Neuron (in vitro differentiated cells): ENCODE data around the gene NWD2.
"Not testable (repeated sequence)": the region's sequence is repeated elsewhere in the genome, so short reads cannot be mapped to it uniquely, and the experiment has no call there.

Source experiments
- H2AFZ ChIP-seq: one replicate; pipeline ENCODE4 v1.6.1; 2013; ENCODE audit warnings: low read depth, mild to moderate bottlenecking, inconsistent platforms, low read length, moderate library complexity
- H3K27me3 ChIP-seq: one replicate; pipeline ENCODE4 v1.6.1; 2013; ENCODE audit warnings: low read length; ENCODE audit not compliant: insufficient read depth
- H3K36me3 ChIP-seq: one replicate; pipeline ENCODE4 v1.6.1; 2013; ENCODE audit warnings: low read length; ENCODE audit not compliant: insufficient read depth
- H3K4me1 ChIP-seq: one replicate; pipeline ENCODE4 v1.6.1; 2013; ENCODE audit warnings: low read length; ENCODE audit not compliant: insufficient read depth
- H3K4me3 ChIP-seq: 2 replicates; pipeline ENCODE4 v1.5.1; 2013; ENCODE audit warnings: mild to moderate bottlenecking, low read length, moderate library complexity
- H3K9me3 ChIP-seq: one replicate; pipeline ENCODE4 v1.6.1; 2013; ENCODE audit warnings: low read length

NWD2 gene

GRCh38 chr4:37389366-37389765 lies 144.8 kb downstream of the NWD2 start:
- H3K27me3 ChIP-seq, result no peaks in the 10 kb centered on the region
- H3K4me1 ChIP-seq, result peaks cover 6% of the 10 kb centered on the region
- H2AFZ ChIP-seq, result no peak overlapping the region
- no peaks in the 10 kb centered on the region for H3K9me3 ChIP-seq
- H3K4me3 ChIP-seq, result no peak overlapping the region
- H3K36me3 ChIP-seq, result no peaks in the 10 kb centered on the region

- H3K36me3 ChIP-seq, result no peaks in the 10 kb centered on the region
- no peak overlapping the region for H2AFZ ChIP-seq
- peaks cover 6% of the 10 kb centered on the region for H3K4me1 ChIP-seq
- no peaks in the 10 kb centered on the region for H3K27me3 ChIP-seq
- H3K4me3 ChIP-seq, result no peak overlapping the region
- no peaks in the 10 kb centered on the region for H3K9me3 ChIP-seq
Observed at GRCh38 chr4:37389967-37390580, 145.5 kb downstream of the NWD2 start.

GRCh38 chr4:37392521-37393255 lies 148.1 kb downstream of the NWD2 start:
- H3K9me3 ChIP-seq, result no peaks in the 10 kb centered on the region
- H3K36me3 ChIP-seq, result no peaks in the 10 kb centered on the region
- H3K4me1 ChIP-seq, result peaks cover 6% of the 10 kb centered on the region
- H3K4me3 ChIP-seq, result no peak overlapping the region
- peak overlapping the region; percentile 43 for H2AFZ ChIP-seq
- H3K27me3 ChIP-seq, result no peaks in the 10 kb centered on the region

GRCh38 chr4:37393321-37393720 lies 148.8 kb downstream of the NWD2 start:
- Histone ChIP-seq H3K4me1 (peaks cover 6% of the 10 kb centered on the region), H3K36me3 (no peaks in the 10 kb centered on the region), H3K9me3 (no peaks in the 10 kb centered on the region), H2AFZ (no peak overlapping the region), H3K4me3 (no peak overlapping the region), H3K27me3 (no peaks in the 10 kb centered on the region)

- Histone ChIP-seq H3K9me3 (no peaks in the 10 kb centered on the region), H3K4me3 (no peak overlapping the region), H2AFZ (no peak overlapping the region), H3K4me1 (peaks cover 6% of the 10 kb centered on the region), H3K36me3 (no peaks in the 10 kb centered on the region), H3K27me3 (no peaks in the 10 kb centered on the region)
Observed at GRCh38 chr4:37393889-37394288, 149.3 kb downstream of the NWD2 start.

- H3K9me3 ChIP-seq, result no peaks in the 10 kb centered on the region
- no peak overlapping the region for H3K4me3 ChIP-seq
- no peak overlapping the region for H2AFZ ChIP-seq
- no peaks in the 10 kb centered on the region for H3K36me3 ChIP-seq
- H3K4me1 ChIP-seq, result peaks cover 6% of the 10 kb centered on the region
- no peaks in the 10 kb centered on the region for H3K27me3 ChIP-seq
Observed at GRCh38 chr4:37397505-37397904, 153.0 kb downstream of the NWD2 start.

- H3K9me3 ChIP-seq, result no peaks in the 10 kb centered on the region
- no peaks in the 10 kb centered on the region for H3K36me3 ChIP-seq
- H2AFZ ChIP-seq, result no peak overlapping the region
- no peaks in the 10 kb centered on the region for H3K4me1 ChIP-seq
- no peak overlapping the region for H3K4me3 ChIP-seq
- no peaks in the 10 kb centered on the region for H3K27me3 ChIP-seq
Observed at GRCh38 chr4:37400241-37400881, 155.8 kb downstream of the NWD2 start.

- H3K4me3 ChIP-seq, H2AFZ ChIP-seq, H3K9me3 ChIP-seq, H3K4me1 ChIP-seq, H3K27me3 ChIP-seq, H3K36me3 ChIP-seq: not testable (repeated sequence)
Observed at GRCh38 chr4:37407938-37408826, 163.6 kb downstream of the NWD2 start.

- not testable (repeated sequence) for H3K36me3 ChIP-seq, H3K4me1 ChIP-seq, H2AFZ ChIP-seq, H3K9me3 ChIP-seq, H3K4me3 ChIP-seq, H3K27me3 ChIP-seq
Observed at GRCh38 chr4:37413612-37414011, 169.1 kb downstream of the NWD2 start.

- Histone ChIP-seq H3K9me3 (no peaks in the 10 kb centered on the region), H3K4me1 (no peaks in the 10 kb centered on the region), H2AFZ (no peak overlapping the region)
Observed at GRCh38 chr4:37415845-37416369, 171.4 kb downstream of the NWD2 start.

GRCh38 chr4:37421614-37422013 lies 177.1 kb downstream of the NWD2 start:
- no peak overlapping the region for H2AFZ ChIP-seq
- H3K27me3 ChIP-seq, result no peaks in the 10 kb centered on the region
- no peak overlapping the region for H3K4me3 ChIP-seq
- no peaks in the 10 kb centered on the region for H3K4me1 ChIP-seq
- no peaks in the 10 kb centered on the region for H3K9me3 ChIP-seq
- H3K36me3 ChIP-seq, result no peaks in the 10 kb centered on the region

More at GRCh38 chr4:37415845-37416369, 171.4 kb downstream of the NWD2 start:
- H3K27me3 ChIP-seq, result no peaks in the 10 kb centered on the region
- no peaks in the 10 kb centered on the region for H3K36me3 ChIP-seq
- no peak overlapping the region for H3K4me3 ChIP-seq

- Histone ChIP-seq H3K4me3 (no peak overlapping the region), H3K9me3 (no peaks in the 10 kb centered on the region), H3K36me3 (no peaks in the 10 kb centered on the region), H3K4me1 (no peaks in the 10 kb centered on the region), H3K27me3 (no peaks in the 10 kb centered on the region), H2AFZ (no peak overlapping the region)
Observed at GRCh38 chr4:37422102-37422501, 177.6 kb downstream of the NWD2 start.
